Measurements from ENCODE around the gene HBP1.
"Not testable (repeated sequence)": the region's sequence is repeated elsewhere in the genome, so short reads cannot be mapped to it uniquely, and the experiment has no call there.

The HBP1 gene

GRCh38 chr7:107224374-107225223 lies 55.8 kb downstream of the HBP1 start:
- DNase-seq (ENCODE audit: low read depth in 3 of 3): no peak

DNA sequence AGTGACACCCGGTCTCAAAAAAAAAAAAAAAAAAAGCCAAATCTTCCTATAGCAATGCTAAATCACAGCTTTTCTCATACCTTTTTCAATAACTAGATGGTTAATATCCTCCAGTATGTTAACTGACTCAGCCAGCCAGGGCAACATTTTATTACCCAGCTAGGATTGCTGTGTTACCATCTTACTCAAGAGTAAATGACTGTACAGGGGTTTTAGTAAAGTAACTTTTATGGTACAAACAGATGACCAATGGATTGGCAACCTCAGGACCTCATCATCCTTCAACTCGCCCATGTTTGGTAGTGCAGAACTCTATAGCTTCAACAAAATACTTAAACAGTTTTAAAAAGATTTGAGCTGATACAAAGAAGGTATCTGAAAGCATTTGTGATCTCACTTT lies 59.5 kb downstream of the HBP1 start:
- no peak for DNase-seq (ENCODE audit: low read depth in 3 of 3)

DNA sequence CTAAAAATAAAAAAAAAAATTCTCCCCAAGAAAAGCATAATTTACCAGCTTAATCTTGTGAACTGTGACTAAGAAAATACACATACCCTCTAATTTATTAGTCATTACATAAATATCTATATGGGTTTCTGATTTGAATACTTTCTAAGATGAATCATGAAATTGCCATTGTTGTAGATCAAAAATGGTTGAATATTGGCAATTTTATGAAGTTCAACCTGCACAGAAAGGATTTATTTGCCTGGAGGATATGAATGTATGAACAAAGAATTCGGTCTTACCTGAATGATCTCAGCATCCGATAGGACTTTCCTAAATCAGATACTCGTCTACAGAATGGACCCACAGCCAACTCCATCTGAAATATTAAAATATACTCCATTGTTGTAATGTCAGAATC lies 61.5 kb downstream of the HBP1 start:
- no peak for DNase-seq (ENCODE audit: low read depth in 3 of 3)

GRCh38 chr7:107232568-107233090 lies 63.8 kb downstream of the HBP1 start:
- no peak for DNase-seq (ENCODE audit: low read depth in 3 of 3)

GRCh38 chr7:107233174-107233573 lies 64.4 kb downstream of the HBP1 start:
- DNase-seq (ENCODE audit: low read depth in 3 of 3): no peak

DNA sequence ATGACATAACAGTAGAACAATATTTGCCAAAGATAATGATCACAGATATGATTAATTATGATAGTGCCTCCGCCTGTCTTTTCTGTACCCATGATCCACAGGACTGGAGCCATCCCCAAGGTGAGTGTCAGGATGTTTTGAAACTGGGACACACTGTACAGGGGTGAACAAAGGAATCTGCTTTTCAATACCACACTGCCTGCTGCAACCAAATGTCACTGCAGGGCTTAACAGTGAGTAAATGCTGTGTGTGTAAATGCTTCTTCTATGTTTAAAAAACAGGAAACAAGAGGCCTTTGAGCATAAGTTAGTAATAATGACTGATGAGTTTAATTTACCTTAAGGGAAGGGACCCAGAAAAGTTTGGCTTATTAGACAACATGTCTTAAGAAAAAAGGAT lies 65.2 kb downstream of the HBP1 start:
- DNase-seq (ENCODE audit: low read depth in 3 of 3): no peak

GRCh38 chr7:107234436-107234835 lies 65.6 kb downstream of the HBP1 start:
- DNase-seq (ENCODE audit: low read depth in 3 of 3): no peak

- no peak for DNase-seq (ENCODE audit: low read depth in 3 of 3)
These were observed 68.1 kb downstream of the HBP1 start for GRCh38 chr7:107236862-107237261.

DNA sequence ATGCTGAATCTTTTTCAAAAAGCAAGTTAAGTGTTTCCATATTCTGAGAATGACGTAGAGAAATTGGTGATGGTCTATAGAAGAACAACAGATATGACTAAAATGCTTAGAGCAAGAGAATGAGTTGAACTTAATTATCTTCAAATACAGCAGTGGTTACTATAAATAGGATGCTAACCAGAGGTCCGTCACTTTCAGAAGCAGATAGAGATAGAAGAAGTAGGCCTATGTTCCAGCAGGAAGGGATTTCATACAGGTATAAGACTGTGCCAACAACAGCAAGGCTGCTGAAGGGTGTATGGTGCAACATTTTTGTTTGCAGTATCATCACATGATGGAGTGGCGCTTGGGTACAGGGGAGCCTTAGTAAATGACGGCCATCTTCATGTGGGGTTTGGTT lies 68.6 kb downstream of the HBP1 start:
- DNase-seq (ENCODE audit: low read depth in 3 of 3): no peak

DNA sequence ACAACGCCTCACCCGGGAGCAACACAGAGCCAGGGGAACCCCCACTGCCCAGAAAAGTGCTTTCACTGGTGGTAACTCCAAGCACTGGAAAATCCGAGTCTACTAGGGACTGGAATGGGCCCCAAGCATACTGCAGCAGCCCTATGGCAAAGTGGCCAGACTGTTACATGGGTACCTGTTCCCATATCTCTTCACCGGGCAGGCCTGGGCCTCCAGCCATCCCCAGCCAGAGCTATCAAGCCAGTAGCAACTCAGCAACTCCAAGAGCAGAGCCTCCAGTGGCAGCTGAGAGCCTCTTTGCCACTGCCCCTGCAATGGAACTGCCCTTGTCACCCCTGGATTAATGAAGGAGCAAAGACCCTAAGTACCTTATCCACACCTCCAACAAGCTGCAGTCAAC lies 73.5 kb downstream of the HBP1 start:
- no peak for DNase-seq (ENCODE audit: low read depth in 3 of 3)

DNA sequence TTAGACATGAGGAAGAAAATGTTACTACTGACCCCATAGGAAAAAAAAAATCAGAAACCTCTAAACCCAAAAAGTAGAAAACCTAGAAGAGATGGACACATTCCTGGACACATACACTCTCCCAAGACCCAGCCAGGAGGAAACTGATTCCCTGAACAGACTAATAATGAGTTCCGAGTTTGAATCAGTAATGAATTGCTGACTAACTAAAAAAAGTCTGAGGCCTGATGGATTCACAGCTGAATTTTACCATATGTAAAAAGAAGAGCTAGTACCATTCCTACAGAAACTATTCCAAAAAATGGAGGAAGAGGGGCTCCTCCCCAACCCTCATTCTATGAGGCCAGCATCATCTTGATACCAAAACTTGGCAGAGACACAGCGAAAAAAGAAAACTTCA lies 75.8 kb downstream of the HBP1 start:
- no peak for DNase-seq (ENCODE audit: low read depth in 3 of 3)

GRCh38 chr7:107246836-107247235 lies 78.0 kb downstream of the HBP1 start:
- DNase-seq (ENCODE audit: low read depth in 3 of 3): not testable (repeated sequence)

DNA sequence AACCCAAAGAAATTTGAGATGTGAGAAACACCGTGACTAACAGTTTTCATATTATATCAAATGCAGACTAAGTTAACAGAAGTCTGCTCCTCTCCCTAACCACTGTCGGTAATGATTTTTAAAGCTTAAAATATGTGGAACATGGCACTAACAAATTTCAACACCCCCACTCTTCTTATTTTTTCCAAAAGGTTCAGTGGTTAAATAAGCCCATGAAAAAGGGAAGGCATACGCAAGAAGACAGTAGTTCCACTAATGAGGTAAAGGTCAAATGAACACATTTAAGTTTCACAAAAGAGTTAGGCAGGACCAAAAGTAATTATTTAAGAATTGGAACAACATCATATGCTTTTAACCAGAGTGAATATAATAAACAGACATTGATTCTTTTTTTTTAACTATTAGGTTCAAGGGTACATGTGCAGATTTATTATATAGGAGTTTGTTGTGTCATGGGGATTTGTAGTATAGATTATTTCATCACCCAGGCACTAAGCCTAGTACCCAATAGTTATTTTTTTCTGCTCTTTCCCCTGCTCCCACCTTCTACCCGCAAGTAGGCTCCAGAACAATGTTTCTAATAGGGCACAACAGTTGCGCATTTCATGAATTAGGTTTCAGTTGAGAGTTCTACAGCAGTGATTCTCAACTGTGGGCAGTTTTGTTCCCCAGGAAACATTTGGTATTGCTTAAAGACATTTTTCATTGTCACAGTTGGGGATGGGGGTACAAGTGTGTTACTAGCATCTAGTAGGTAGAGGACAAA lies 79.9 kb downstream of the HBP1 start:
- no peak for DNase-seq (ENCODE audit: low read depth in 3 of 3)

- no peak for DNase-seq (ENCODE audit: low read depth in 3 of 3)
These were observed 83.2 kb downstream of the HBP1 start for GRCh38 chr7:107251963-107252362.

Data from stimulated activated CD4-positive, alpha-beta T cell treated with anti-CD3 and anti-CD28 coated beads, TNF-alpha, amount 100 ng/mL, for 48 hours (primary cell).